DOHH2 (cell line): ENCODE data around the gene EPN2.

Experiments used
- H3F3A ChIP-seq: fragments of 200-600 bp; sonication (generic), shearing (Covaris generic); 2 replicates; pipeline ENCODE4 v1.6.0; 2016; ENCODE audit warnings: antibody characterized with exemption, mild to moderate bottlenecking; ENCODE audit not compliant: control insufficient read depth, insufficient read depth
- H3K27ac ChIP-seq: fragments of 200-600 bp; sonication (generic); 2 replicates; pipeline ENCODE4 v1.5.1; 2014; ENCODE audit warnings: low read depth, mild to moderate bottlenecking, low read length, moderate library complexity
- H3K27me3 ChIP-seq: fragments of 200-600 bp; sonication (generic); 2 replicates; pipeline ENCODE4 v1.6.1; 2014; ENCODE audit warnings: mild to moderate bottlenecking, low read length, mixed read lengths; ENCODE audit not compliant: control insufficient read depth
- H3K36me3 ChIP-seq: fragments of 200-600 bp; sonication (generic); 2 replicates; pipeline ENCODE4 v1.6.1; 2014; ENCODE audit warnings: mild to moderate bottlenecking, low read length, moderate library complexity, mixed read lengths; ENCODE audit not compliant: control insufficient read depth
- H3K4me1 ChIP-seq: fragments of 200-600 bp; sonication (generic); 2 replicates; pipeline ENCODE4 v1.6.1; 2014; ENCODE audit warnings: mild to moderate bottlenecking, low read length, mixed read lengths; ENCODE audit not compliant: control insufficient read depth
- H3K4me2 ChIP-seq: fragments of 200-600 bp; sonication (generic); 2 replicates; pipeline ENCODE4 v1.6.0; 2014; ENCODE audit warnings: mild to moderate bottlenecking, low read length, moderate library complexity
- H3K4me3 ChIP-seq: fragments of 200-600 bp; sonication (generic); 2 replicates; pipeline ENCODE4 v1.5.1; 2014; ENCODE audit warnings: mild to moderate bottlenecking, low read length, mixed read lengths
- H3K79me2 ChIP-seq: fragments of 200-600 bp; sonication (generic); 2 replicates; pipeline ENCODE4 v1.6.1; 2014; ENCODE audit warnings: mild to moderate bottlenecking, low read length, mixed read lengths; ENCODE audit not compliant: control insufficient read depth
- H3K9me2 ChIP-seq: fragments of 200-600 bp; sonication (generic); replicated peaks from 2 replicates; pipeline ENCODE4 v1.6.1; 2014; ENCODE audit warnings: mild to moderate bottlenecking, low read length, mixed read lengths; ENCODE audit not compliant: control insufficient read depth
- H3K9me3 ChIP-seq: fragments of 200-600 bp; sonication (generic); 2 replicates; pipeline ENCODE4 v1.6.1; 2014; ENCODE audit warnings: antibody characterized with exemption, low read length, mixed read lengths; ENCODE audit not compliant: control insufficient read depth, insufficient read depth
- H4K20me1 ChIP-seq: fragments of 200-600 bp; sonication (generic); 2 replicates; pipeline ENCODE4 v1.6.0; 2014; ENCODE audit warnings: low read depth, mild to moderate bottlenecking, antibody characterized with exemption, low read length, moderate library complexity; ENCODE audit not compliant: control insufficient read depth, insufficient read depth
- EZH2phosphoT487 ChIP-seq: fragments of 200-600 bp; sonication (generic); IDR thresholded peaks from 2 replicates; pipeline ENCODE4 v1.6.1; 2017; ENCODE audit warnings: borderline replicate concordance, mild to moderate bottlenecking, antibody characterized with exemption, low read length, moderate library complexity, mixed read lengths
- TF ChIP-seq, protein P1 (sequence below): fragments of 200-600 bp; sonication (generic); IDR thresholded peaks from one replicate; pipeline ENCODE4 v1.5.1; 2014; ENCODE audit warnings: antibody characterized with exemption, mild to moderate bottlenecking, low read depth, low read length; ENCODE audit not compliant: poor library complexity, severe bottlenecking

Gene EPN2

DNA sequence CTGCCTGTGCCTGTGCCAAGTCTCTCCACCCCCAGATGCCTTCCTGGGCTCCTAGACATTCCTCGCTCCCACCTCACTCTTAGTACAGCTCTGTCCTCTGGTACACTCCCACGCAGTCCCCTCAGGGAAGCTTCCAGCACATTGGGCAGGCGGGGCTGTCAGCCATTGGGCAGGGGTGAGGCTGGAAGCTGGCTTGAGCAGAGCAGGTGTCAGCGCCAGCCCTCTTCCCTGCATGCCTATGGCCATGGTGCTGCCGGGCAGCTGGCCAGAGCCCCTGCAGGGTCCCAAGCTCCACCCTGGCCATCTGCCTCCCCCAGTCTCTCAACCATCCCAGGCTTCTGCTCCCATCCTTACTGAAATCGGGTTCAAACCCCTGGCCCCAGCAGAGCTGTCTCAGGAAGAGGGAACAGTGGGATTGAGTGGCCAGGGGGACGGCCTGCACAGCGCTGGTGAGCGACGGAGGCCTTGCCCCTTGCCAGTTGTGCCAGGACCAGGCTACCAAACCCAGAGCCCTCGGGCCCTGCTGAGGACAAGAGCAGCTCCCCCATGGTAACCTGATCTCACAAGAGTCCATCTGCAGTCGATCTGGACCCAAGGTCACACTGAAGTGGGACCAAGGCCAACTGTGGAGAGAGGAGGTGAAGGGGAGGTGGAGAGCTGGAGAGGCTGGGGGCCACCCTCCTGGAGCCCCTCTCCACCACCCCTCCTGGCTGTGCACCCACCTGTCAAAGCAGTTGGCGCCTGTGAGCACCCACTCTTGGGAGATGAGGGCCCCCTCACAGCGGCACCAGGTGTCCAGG is 127.7 kb downstream of the EPN2 start:
- H4K20me1 ChIP-seq, result no peaks in the 10 kb centered on the region

DNA sequence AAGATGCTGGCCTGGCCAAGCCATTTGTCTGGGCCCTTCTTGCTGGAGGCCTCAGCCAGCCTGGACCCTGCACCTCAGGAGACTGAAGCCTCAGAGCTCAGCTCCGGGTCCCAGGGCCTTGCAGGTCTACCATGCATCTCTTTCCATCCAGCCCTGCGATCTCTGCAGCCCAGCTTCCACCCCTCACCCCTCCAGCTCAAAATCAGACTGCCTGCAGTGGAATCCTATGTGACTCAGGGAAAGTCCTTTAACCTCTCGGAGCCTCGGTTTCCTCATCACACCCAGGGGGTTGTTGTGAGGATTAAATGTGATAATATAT is 128.3 kb downstream of the EPN2 start:
- no peaks in the 10 kb centered on the region for H3K79me2 ChIP-seq
- peaks cover 12% of the 10 kb centered on the region for H3K27me3 ChIP-seq
- no peaks in the 10 kb centered on the region for H3K36me3 ChIP-seq
- no peak overlapping the region for H3K4me2 ChIP-seq
- H3K4me1 ChIP-seq, result peaks cover 13% of the 10 kb centered on the region
- H3F3A ChIP-seq, result no peaks in the 10 kb centered on the region
- no peak for TF ChIP-seq EZH2phosphoT487
- TF ChIP-seq, protein P1, sequence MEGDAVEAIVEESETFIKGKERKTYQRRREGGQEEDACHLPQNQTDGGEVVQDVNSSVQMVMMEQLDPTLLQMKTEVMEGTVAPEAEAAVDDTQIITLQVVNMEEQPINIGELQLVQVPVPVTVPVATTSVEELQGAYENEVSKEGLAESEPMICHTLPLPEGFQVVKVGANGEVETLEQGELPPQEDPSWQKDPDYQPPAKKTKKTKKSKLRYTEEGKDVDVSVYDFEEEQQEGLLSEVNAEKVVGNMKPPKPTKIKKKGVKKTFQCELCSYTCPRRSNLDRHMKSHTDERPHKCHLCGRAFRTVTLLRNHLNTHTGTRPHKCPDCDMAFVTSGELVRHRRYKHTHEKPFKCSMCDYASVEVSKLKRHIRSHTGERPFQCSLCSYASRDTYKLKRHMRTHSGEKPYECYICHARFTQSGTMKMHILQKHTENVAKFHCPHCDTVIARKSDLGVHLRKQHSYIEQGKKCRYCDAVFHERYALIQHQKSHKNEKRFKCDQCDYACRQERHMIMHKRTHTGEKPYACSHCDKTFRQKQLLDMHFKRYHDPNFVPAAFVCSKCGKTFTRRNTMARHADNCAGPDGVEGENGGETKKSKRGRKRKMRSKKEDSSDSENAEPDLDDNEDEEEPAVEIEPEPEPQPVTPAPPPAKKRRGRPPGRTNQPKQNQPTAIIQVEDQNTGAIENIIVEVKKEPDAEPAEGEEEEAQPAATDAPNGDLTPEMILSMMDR, result no peak
- no peaks in the 10 kb centered on the region for H3K9me3 ChIP-seq
- no peaks in the 10 kb centered on the region for H3K9me2 ChIP-seq
- H3K27ac ChIP-seq, result no peak overlapping the region
- no peaks in the 10 kb centered on the region for H4K20me1 ChIP-seq
- no peak overlapping the region for H3K4me3 ChIP-seq

More for the DNA sequence above, 127.7 kb downstream of the EPN2 start:
- Histone ChIP-seq H3K9me3 (no peaks in the 10 kb centered on the region), H3K27ac (no peak overlapping the region), H3F3A (no peaks in the 10 kb centered on the region), H3K27me3 (peaks cover 12% of the 10 kb centered on the region), H3K9me2 (no peaks in the 10 kb centered on the region), H3K36me3 (no peaks in the 10 kb centered on the region), H3K4me1 (peaks cover 13% of the 10 kb centered on the region), H3K79me2 (no peaks in the 10 kb centered on the region), H3K4me3 (no peak overlapping the region), H3K4me2 (no peak overlapping the region)
- TF ChIP-seq EZH2phosphoT487, result no peak
- TF ChIP-seq, protein P1, result no peak

DNA sequence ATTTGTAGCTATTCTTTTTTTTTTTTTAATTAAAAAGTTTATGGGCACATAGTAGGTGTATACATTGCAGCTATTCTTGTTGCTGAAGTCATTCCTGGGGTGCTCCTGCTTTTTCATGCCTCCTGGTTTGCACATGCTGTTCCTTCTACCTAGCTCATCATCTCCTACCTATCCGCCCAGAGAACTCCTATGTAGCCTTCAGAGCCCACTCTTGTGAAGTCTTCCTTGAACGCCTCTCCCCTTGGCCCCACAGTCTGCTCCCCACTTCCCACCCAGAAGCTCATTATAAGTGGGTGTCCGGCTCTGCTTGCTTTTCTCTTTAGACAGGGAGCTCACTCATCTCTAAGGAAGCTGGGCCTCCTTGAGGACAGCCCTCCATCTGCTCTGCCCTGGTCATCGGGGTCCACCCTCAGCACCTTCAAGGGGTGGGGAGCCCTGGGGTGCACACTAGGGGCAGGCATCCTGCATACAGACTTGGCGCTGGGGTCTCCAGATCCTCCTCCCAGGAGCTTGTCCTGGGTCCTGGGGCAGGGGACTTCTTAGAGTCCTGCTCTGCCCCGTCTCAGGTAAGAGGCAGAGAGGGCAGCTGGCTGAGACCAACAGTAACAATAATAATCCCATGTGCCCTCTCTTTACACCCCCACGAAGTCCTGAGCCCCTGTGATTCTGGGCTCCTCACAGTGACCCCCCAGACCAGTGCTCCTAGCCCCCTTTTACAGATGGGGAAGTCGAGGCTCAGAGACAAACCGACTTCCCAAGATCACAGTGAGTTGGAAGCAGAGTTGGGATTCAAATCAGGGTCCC is 128.9 kb downstream of the EPN2 start:
- H3F3A ChIP-seq, result no peaks in the 10 kb centered on the region
- H3K9me2 ChIP-seq, result no peaks in the 10 kb centered on the region
- no peak overlapping the region for H3K4me2 ChIP-seq
- H3K27me3 ChIP-seq, result peaks cover 12% of the 10 kb centered on the region
- no peaks in the 10 kb centered on the region for H3K36me3 ChIP-seq
- no peak overlapping the region for H3K27ac ChIP-seq
- H3K4me3 ChIP-seq, result no peak overlapping the region
- H3K79me2 ChIP-seq, result no peaks in the 10 kb centered on the region
- no peaks in the 10 kb centered on the region for H3K9me3 ChIP-seq
- H3K4me1 ChIP-seq, result peaks cover 13% of the 10 kb centered on the region
- TF ChIP-seq EZH2phosphoT487, result no peak
- TF ChIP-seq, protein P1, result no peak
- no peaks in the 10 kb centered on the region for H4K20me1 ChIP-seq
